HCT116 (cell line): ENCODE results near the gene SLC44A1. TPM values are rescaled to one million over a fixed set of nuclear protein-coding genes. Genes with fewer than 3 reads are reported as not detected.

ENCODE experiments used
- ATAC-seq: fragments of 200-7000 bp; cut with Tn5 transposase; 2 replicates; pipeline ENCODE4 v1.9.1; 2020; ENCODE audit warnings: mild to moderate bottlenecking, moderate library complexity
- BruUV-seq: library from RNA; stranded (reverse); fragments of 400-500 nt; replicated peaks from 2 replicates; lab custom pipeline; 2021; lab: Mats Ljungman, UMichigan
- CTCF ChIA-PET: fragments of 300-600 bp; sonication (Branson Sonifier 250); formaldehyde crosslinking; loops from one replicate; lab custom pipeline; 2021; ENCODE audit warnings: antibody characterized with exemption; lab: Charles Lee
- POLR2A ChIA-PET: fragments of 300-600, 350-600 bp; sonication (Branson Sonifier 250); formaldehyde crosslinking; loops from one replicate; lab custom pipeline; 2021; ENCODE audit warnings: antibody characterized with exemption; lab: Charles Lee
- RAD21 ChIA-PET, 2 experiments: fragments of 300-600 bp; sonication (Branson Sonifier 250); formaldehyde crosslinking; loops; one replicate each; lab custom pipeline; 2023; ENCODE audit warnings: low total read pairs in 2 of 2; ENCODE audit not compliant: uncharacterized antibody in 2 of 2, unreplicated experiment in 2 of 2, low non-redundant PET in 1 of 2; lab: Charles Lee
- DNase-seq: peaks from one replicate; pipeline ENCODE4 v3.0.0-alpha.2; 2010; ENCODE audit warnings: low read depth, low spot score
- H2AFZ ChIP-seq: fragments of 200-600 bp; shearing (Covaris generic), sonication (generic); 2 replicates; pipeline ENCODE4 v1.6.1; 2017; ENCODE audit warnings: low read depth, mixed run types, mixed read lengths, antibody characterized with exemption, low read length; ENCODE audit not compliant: poor library complexity, severe bottlenecking
- H3K27ac ChIP-seq: 2 replicates; pipeline ENCODE4 v1.5.1; 2012; ENCODE audit warnings: low read depth, low read length
- H3K27me3 ChIP-seq: fragments of 200-600 bp; sonication (generic); 2 replicates; pipeline ENCODE4 v1.6.1; 2016; ENCODE audit warnings: mixed run types, low read length, mixed read lengths; ENCODE audit not compliant: insufficient read depth
- H3K36me3 ChIP-seq, 2 experiments: fragments of 200-500 bp in 1 of 2; fragments of 200-600 bp in 1 of 2; sonication (Bioruptor generic) in 1 of 2; sonication (generic) in 1 of 2; 2 replicates each; pipeline versions ENCODE4 v1.5.1 to v1.6.1; 2014 to 2016; ENCODE audit warnings: low read length in 2 of 2, inconsistent platforms in 1 of 2, mixed read lengths in 1 of 2, mixed run types in 1 of 2; ENCODE audit not compliant: insufficient read depth in 2 of 2, control insufficient read depth in 1 of 2
- H3K4me1 ChIP-seq, 2 experiments: fragments of 200-600 bp in 1 of 2; sonication (generic) in 1 of 2; 2 replicates each; pipeline versions ENCODE4 v1.5.1 to v1.6.1; 2012 to 2017; ENCODE audit warnings: low read length in 2 of 2, inconsistent platforms in 1 of 2, mild to moderate bottlenecking in 1 of 2, mixed read lengths in 1 of 2, mixed run types in 1 of 2, moderate library complexity in 1 of 2; ENCODE audit not compliant: insufficient read depth in 2 of 2, control insufficient read depth in 1 of 2
- H3K4me2 ChIP-seq: fragments of 200-600 bp; sonication (generic); 2 replicates; pipeline ENCODE4 v1.6.1; 2017; ENCODE audit warnings: mixed run types, low read length, mixed read lengths
- H3K4me3 ChIP-seq, 2 experiments: fragments of 200-600 bp in 1 of 2; sonication (generic) in 1 of 2; replicated peaks in 1 of 2; 2 replicates each; pipeline ENCODE4 v1.5.1; 2011 to 2016; ENCODE audit warnings: low read length in 2 of 2, control low read depth in 1 of 2, low read depth in 1 of 2, mild to moderate bottlenecking in 1 of 2, mixed read lengths in 1 of 2, mixed run types in 1 of 2
- H3K79me2 ChIP-seq: fragments of 200-600 bp; sonication (generic); 2 replicates; pipeline ENCODE4 v1.6.1; 2017; ENCODE audit warnings: mild to moderate bottlenecking, mixed run types, low read length, moderate library complexity, mixed read lengths; ENCODE audit not compliant: insufficient read depth
- H3K9ac ChIP-seq: fragments of 200-600 bp; sonication (generic); 2 replicates; pipeline ENCODE4 v1.6.1; 2016; ENCODE audit warnings: low read length, mixed read lengths
- H3K9me2 ChIP-seq: fragments of 200-600 bp; sonication (generic), shearing (Covaris generic); 2 replicates; pipeline ENCODE4 v1.6.1; 2017; ENCODE audit warnings: mixed run types, mild to moderate bottlenecking, moderate library complexity; ENCODE audit not compliant: insufficient read depth
- H3K9me3 ChIP-seq, 2 experiments: fragments of 200-500 bp in 1 of 2; fragments of 200-600 bp in 1 of 2; sonication (Bioruptor generic) in 1 of 2; sonication (generic) in 1 of 2; 2 replicates each; pipeline ENCODE4 v1.6.1; 2014 to 2017; ENCODE audit warnings: low read length in 2 of 2, mixed read lengths in 2 of 2, inconsistent platforms in 1 of 2, low read depth in 1 of 2, mild to moderate bottlenecking in 1 of 2, mixed run types in 1 of 2, moderate library complexity in 1 of 2; ENCODE audit not compliant: control insufficient read depth in 1 of 2, insufficient read depth in 1 of 2
- H4K20me1 ChIP-seq: fragments of 200-600 bp; sonication (generic), shearing (Covaris generic); 2 replicates; pipeline ENCODE4 v1.6.1; 2017; ENCODE audit warnings: mixed run types, mild to moderate bottlenecking, moderate library complexity; ENCODE audit not compliant: insufficient read depth
- ATF3 ChIP-seq: IDR thresholded peaks from 2 replicates; pipeline ENCODE4 v1.6.1; 2012
- CEBPB ChIP-seq: IDR thresholded peaks from 2 replicates; pipeline ENCODE4 v1.6.1; 2012; ENCODE audit warnings: low read depth
- CTCF ChIP-seq, 3 experiments: fragments of 200-600 bp in 1 of 3; sonication (generic) in 1 of 3; IDR thresholded peaks in 2 of 3; conservative IDR thresholded peaks in 1 of 3; 2 replicates each; pipeline ENCODE4 v1.5.1; 2012 to 2017; ENCODE audit warnings: low read depth in 2 of 3, low read length in 2 of 3, antibody characterized with exemption in 1 of 3, borderline replicate concordance in 1 of 3, control low read depth in 1 of 3, mild to moderate bottlenecking in 1 of 3, mixed read lengths in 1 of 3, mixed run types in 1 of 3, moderate library complexity in 1 of 3; ENCODE audit not compliant: insufficient read depth in 1 of 3
- EGR1 ChIP-seq: IDR thresholded peaks from 2 replicates; pipeline ENCODE4 v1.6.1; 2012; ENCODE audit warnings: low read depth
- ELF1 ChIP-seq: IDR thresholded peaks from 2 replicates; pipeline ENCODE4 v1.6.1; 2012; ENCODE audit warnings: low read depth, borderline replicate concordance
- EZH2phosphoT487 ChIP-seq: fragments of 200-600 bp; IDR thresholded peaks from 2 replicates; pipeline ENCODE4 v1.6.1; 2018; ENCODE audit warnings: antibody characterized with exemption, borderline replicate concordance
- FOSL1 ChIP-seq: IDR thresholded peaks from 2 replicates; pipeline ENCODE4 v1.6.1; 2012; ENCODE audit warnings: low read depth
- JUND ChIP-seq: IDR thresholded peaks from 2 replicates; pipeline ENCODE4 v1.6.1; 2012
- MAX ChIP-seq: IDR thresholded peaks from 2 replicates; pipeline ENCODE4 v1.6.1; 2012
- POLR2A ChIP-seq: IDR thresholded peaks from 2 replicates; pipeline ENCODE4 v1.7.0; 2011; ENCODE audit warnings: borderline replicate concordance; ENCODE audit not compliant: insufficient read depth, insufficient read length; ENCODE audit errors: extremely low read depth
- REST ChIP-seq: IDR thresholded peaks from 2 replicates; pipeline ENCODE4 v1.6.1; 2012; ENCODE audit warnings: low read depth
- SIN3A ChIP-seq: IDR thresholded peaks from 2 replicates; pipeline ENCODE4 v1.6.1; 2012; ENCODE audit warnings: low read depth
- SP1 ChIP-seq: IDR thresholded peaks from 2 replicates; pipeline ENCODE4 v1.6.1; 2012; ENCODE audit warnings: low read depth
- SRF ChIP-seq: IDR thresholded peaks from 2 replicates; pipeline ENCODE4 v1.6.1; 2012; ENCODE audit warnings: low read depth
- TCF7L2 ChIP-seq: IDR thresholded peaks from 2 replicates; pipeline ENCODE4 v1.7.0; 2011; ENCODE audit warnings: borderline replicate concordance, inconsistent platforms; ENCODE audit not compliant: insufficient read depth, insufficient read length; ENCODE audit errors: extremely low read depth
- YY1 ChIP-seq: IDR thresholded peaks from 2 replicates; pipeline ENCODE4 v1.6.1; 2011; ENCODE audit warnings: low read length, low read depth, moderate library complexity, mild to moderate bottlenecking; ENCODE audit not compliant: insufficient replicate concordance; ENCODE audit errors: extremely low read depth
- ZBTB33 ChIP-seq: IDR thresholded peaks from 2 replicates; pipeline ENCODE4 v1.6.1; 2011; ENCODE audit warnings: mild to moderate bottlenecking, low read length, moderate library complexity; ENCODE audit not compliant: insufficient replicate concordance; ENCODE audit errors: extremely low read depth
- ZFX ChIP-seq: fragments of 450-650 bp; IDR thresholded peaks from 2 replicates; pipeline ENCODE4 v1.6.1; 2017
- ZNF274 ChIP-seq: fragments of 200-500 bp; sonication (Bioruptor generic); IDR thresholded peaks from 2 replicates; pipeline ENCODE4 v1.6.1; 2014; ENCODE audit warnings: mild to moderate bottlenecking, low read depth, low read length, inconsistent platforms
- intact Hi-C: fragments of 100-400 bp; cut with micrococcal nuclease; formaldehyde crosslinking; loops from 2 replicates; pipeline ENCODE4 v1.10.0; 2022
- total RNA-seq: library from RNA; stranded (reverse); gene quantifications from one replicate; pipeline ENCODE4 v1.2.1, GENCODE V29; 2021; ENCODE audit not compliant: unreplicated experiment

The SLC44A1 gene
- total RNA-seq, 1 experiment from 2014 or later = 44.1 TPM

- H3K9me3 ChIP-seq = no peaks in the 10 kb centered on the region
- intact Hi-C loops = no loop called here
- ChIA-PET CTCF (no interaction called here), POLR2A (no interaction called here), RAD21 (no interaction called here)
- BruUV-seq = no TSS peak
- no peak for TF ChIP-seq ELF1
- no peak for TF ChIP-seq SP1
- TF ChIP-seq EGR1 = no peak
- TF ChIP-seq ATF3 = no peak
- no peak for TF ChIP-seq TCF7L2
- TF ChIP-seq EZH2phosphoT487 = no peak
- no peak for TF ChIP-seq JUND
- no peak for TF ChIP-seq YY1
- TF ChIP-seq CTCF (IDR thresholded peaks at IDR 0.05 in 2 of 3, conservative IDR thresholded peaks at IDR 0.05 in 1 of 3; ENCODE audit: borderline replicate concordance in 1 of 3, insufficient read depth in 1 of 3, low read depth in 2 of 3, low read length in 2 of 3) = no peak
- TF ChIP-seq MAX = no peak
- no peak for TF ChIP-seq ZFX
- TF ChIP-seq REST = no peak
- no peak for TF ChIP-seq SIN3A
- no peak for TF ChIP-seq FOSL1
- no peak for TF ChIP-seq SRF
- TF ChIP-seq POLR2A = no peak
- TF ChIP-seq ZNF274 = no peak
- no peak for TF ChIP-seq ZBTB33
- TF ChIP-seq CEBPB = no peak
- ATAC-seq (no peak), DNase-seq (no peak)
- no peaks in the 10 kb centered on the region for H3K9me2 ChIP-seq
- no peaks in the 10 kb centered on the region for H3K36me3 ChIP-seq
- no peaks in the 10 kb centered on the region for H3K79me2 ChIP-seq
- H3K4me1 ChIP-seq = no peaks in the 10 kb centered on the region
- H2AFZ ChIP-seq = no peak overlapping the region
- H3K27ac ChIP-seq = no peak overlapping the region
- no peak overlapping the region for H3K4me3 ChIP-seq
- H3K27me3 ChIP-seq = no peaks in the 10 kb centered on the region
- H3K4me2 ChIP-seq = no peak overlapping the region
- H3K9ac ChIP-seq = no peak overlapping the region
- H4K20me1 ChIP-seq = no peaks in the 10 kb centered on the region
Measured at GRCh38 chr9:105204416-105204815, 40.0 kb upstream of the SLC44A1 start.
